ENCODE results near the gene MRPS10.

Gene MRPS10

DNA sequence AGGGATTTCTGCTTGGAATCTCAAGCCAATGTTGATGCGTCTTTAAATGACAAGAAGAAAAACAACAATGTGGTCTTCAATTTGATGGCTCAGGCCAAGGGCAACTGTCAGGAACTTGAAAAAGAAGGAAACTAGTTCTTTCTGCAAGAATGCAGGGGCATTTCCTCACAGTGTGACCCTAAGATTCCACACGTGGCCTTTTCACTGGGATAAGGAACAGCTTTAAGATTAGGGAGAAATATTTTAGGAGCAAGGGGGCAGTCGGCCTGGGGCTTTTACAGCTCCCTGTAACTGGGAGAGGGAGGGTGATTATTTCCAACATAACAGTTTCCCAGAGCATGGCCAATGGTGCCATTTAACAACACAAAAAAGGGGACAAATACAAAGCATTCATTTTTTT is 39.4 kb upstream of the MRPS10 start:
- no peak overlapping the region for H3K4me3 Mint-ChIP-seq

DNA sequence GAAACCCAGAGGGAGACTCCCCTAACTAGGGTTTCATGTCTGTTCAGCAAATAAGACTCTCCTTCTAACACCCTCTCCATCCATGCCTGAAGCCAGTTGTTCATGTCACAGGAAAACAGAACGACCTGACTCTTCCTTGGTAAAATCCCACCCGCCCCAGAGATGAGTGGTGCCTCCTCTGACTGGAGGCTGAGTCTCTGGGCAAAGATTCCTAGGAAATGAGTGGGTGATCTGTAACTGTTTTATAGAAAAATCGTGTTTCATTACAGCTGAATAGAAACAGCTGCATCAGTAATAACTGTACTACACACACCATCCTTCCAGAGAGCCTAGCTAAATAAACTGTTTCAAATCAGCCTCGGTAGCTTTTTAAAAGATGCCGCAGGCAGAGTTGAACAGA is 37.4 kb upstream of the MRPS10 start:
- peaks cover 36% of the 10 kb centered on the region for H3K4me1 Mint-ChIP-seq
- no peak overlapping the region for H3K4me3 Mint-ChIP-seq
- H3K36me3 Mint-ChIP-seq (ENCODE audit: low read depth) = peaks cover 20% of the 10 kb centered on the region
- peaks cover 25% of the 10 kb centered on the region for H3K27me3 Mint-ChIP-seq (ENCODE audit: low read depth, poor library complexity)
- H3K27ac Mint-ChIP-seq = no peak overlapping the region
- no peaks in the 10 kb centered on the region for H3K9me3 Mint-ChIP-seq
- TF ChIP-seq, protein P1, sequence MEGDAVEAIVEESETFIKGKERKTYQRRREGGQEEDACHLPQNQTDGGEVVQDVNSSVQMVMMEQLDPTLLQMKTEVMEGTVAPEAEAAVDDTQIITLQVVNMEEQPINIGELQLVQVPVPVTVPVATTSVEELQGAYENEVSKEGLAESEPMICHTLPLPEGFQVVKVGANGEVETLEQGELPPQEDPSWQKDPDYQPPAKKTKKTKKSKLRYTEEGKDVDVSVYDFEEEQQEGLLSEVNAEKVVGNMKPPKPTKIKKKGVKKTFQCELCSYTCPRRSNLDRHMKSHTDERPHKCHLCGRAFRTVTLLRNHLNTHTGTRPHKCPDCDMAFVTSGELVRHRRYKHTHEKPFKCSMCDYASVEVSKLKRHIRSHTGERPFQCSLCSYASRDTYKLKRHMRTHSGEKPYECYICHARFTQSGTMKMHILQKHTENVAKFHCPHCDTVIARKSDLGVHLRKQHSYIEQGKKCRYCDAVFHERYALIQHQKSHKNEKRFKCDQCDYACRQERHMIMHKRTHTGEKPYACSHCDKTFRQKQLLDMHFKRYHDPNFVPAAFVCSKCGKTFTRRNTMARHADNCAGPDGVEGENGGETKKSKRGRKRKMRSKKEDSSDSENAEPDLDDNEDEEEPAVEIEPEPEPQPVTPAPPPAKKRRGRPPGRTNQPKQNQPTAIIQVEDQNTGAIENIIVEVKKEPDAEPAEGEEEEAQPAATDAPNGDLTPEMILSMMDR (IDR thresholded peaks at IDR 0.05) = no peak
- no peak for DNase-seq

More for the DNA sequence above, 39.4 kb upstream of the MRPS10 start:
- peaks cover 32% of the 10 kb centered on the region for H3K27me3 Mint-ChIP-seq (ENCODE audit: low read depth, poor library complexity)
- no peak overlapping the region for H3K27ac Mint-ChIP-seq
- H3K9me3 Mint-ChIP-seq = no peaks in the 10 kb centered on the region
- H3K36me3 Mint-ChIP-seq (ENCODE audit: low read depth) = peaks cover 20% of the 10 kb centered on the region
- TF ChIP-seq, protein P1 (IDR thresholded peaks at IDR 0.05) = no peak
- peaks cover 32% of the 10 kb centered on the region for H3K4me1 Mint-ChIP-seq
- DNase-seq = no peak

- H3K9me3 Mint-ChIP-seq = no peaks in the 10 kb centered on the region
- peaks cover 33% of the 10 kb centered on the region for H3K4me1 Mint-ChIP-seq
- peaks cover 21% of the 10 kb centered on the region for H3K27me3 Mint-ChIP-seq (ENCODE audit: low read depth, poor library complexity)
- no peak overlapping the region for H3K4me3 Mint-ChIP-seq
- no peak overlapping the region for H3K27ac Mint-ChIP-seq
- H3K36me3 Mint-ChIP-seq (ENCODE audit: low read depth) = peaks cover 20% of the 10 kb centered on the region
- no peak for DNase-seq
- TF ChIP-seq, protein P1 (IDR thresholded peaks at IDR 0.05) = no peak
Observed at GRCh38 chr6:42254505-42254904, 36.8 kb upstream of the MRPS10 start.

GRCh38 chr6:42251911-42252637 is 34.4 kb upstream of the MRPS10 start:
- Mint-ChIP-seq H3K4me1 (peaks cover 22% of the 10 kb centered on the region), H3K4me3 (no peak overlapping the region), H3K27ac (no peak overlapping the region), H3K27me3 (ENCODE audit: low read depth, poor library complexity) (peaks cover 14% of the 10 kb centered on the region), H3K36me3 (ENCODE audit: low read depth) (peaks cover 19% of the 10 kb centered on the region), H3K9me3 (no peaks in the 10 kb centered on the region)
- TF ChIP-seq, protein P1 (IDR thresholded peaks at IDR 0.05) = no peak
- no peak for DNase-seq

GRCh38 chr6:42251500-42251899 is 33.8 kb upstream of the MRPS10 start:
- Mint-ChIP-seq H3K4me1 (peaks cover 19% of the 10 kb centered on the region), H3K27me3 (ENCODE audit: low read depth, poor library complexity) (peaks cover 14% of the 10 kb centered on the region), H3K9me3 (no peaks in the 10 kb centered on the region), H3K27ac (no peak overlapping the region), H3K4me3 (no peak overlapping the region), H3K36me3 (ENCODE audit: low read depth) (peaks cover 14% of the 10 kb centered on the region)
- TF ChIP-seq, protein P1 (IDR thresholded peaks at IDR 0.05) = no peak
- no peak for DNase-seq

Measured in nephron progenitor cell (in vitro differentiated cells).